ENCODE results near the gene LEFTY1. TPM values are rescaled to one million over a fixed set of nuclear protein-coding genes. Genes with fewer than 3 reads are reported as not detected.

LEFTY1 gene
- total RNA-seq, 1 donor from 2014 or later: 0.52 TPM

GRCh38 chr1:225873281-225873850 lies 15.6 kb downstream of the LEFTY1 start:
- no peaks in the 10 kb centered on the region for H3K9me3 ChIP-seq (ENCODE audit: control insufficient read depth in 3 of 3, low read length in 3 of 3)
- no peak overlapping the region for H3K9ac ChIP-seq (ENCODE audit: low read depth in 1 of 3, low read length in 3 of 3)
- no peak overlapping the region for H3K4me3 ChIP-seq (ENCODE audit: low read length in 3 of 3)
- peaks cover 38 to 51% (median 45%) of the 10 kb centered on the region in 3 donors for H3K36me3 ChIP-seq (ENCODE audit: control insufficient read depth in 3 of 3, insufficient read depth in 3 of 3, low read length in 3 of 3)
- no peaks in the 10 kb centered on the region for H3K27me3 ChIP-seq (ENCODE audit: control insufficient read depth in 3 of 3, insufficient read depth in 3 of 3, low read length in 3 of 3)
- peaks cover 13 to 16% (median 15%) of the 10 kb centered on the region in 3 donors for H3K4me1 ChIP-seq (ENCODE audit: control insufficient read depth in 3 of 3, insufficient read depth in 3 of 3, low read length in 3 of 3)
- no peak overlapping the region for H3K27ac ChIP-seq (ENCODE audit: low read depth, low read length)

- Histone ChIP-seq H3K27ac (ENCODE audit: low read depth, low read length) (no peak overlapping the region), H3K4me3 (ENCODE audit: low read length in 3 of 3) (no peak overlapping the region), H3K9ac (ENCODE audit: low read depth in 1 of 3, low read length in 3 of 3) (no peak overlapping the region), H3K4me1 (ENCODE audit: control insufficient read depth in 3 of 3, insufficient read depth in 3 of 3, low read length in 3 of 3) (peaks cover 0 to 3% (median 3%) of the 10 kb centered on the region in 3 donors), H3K36me3 (ENCODE audit: control insufficient read depth in 3 of 3, insufficient read depth in 3 of 3, low read length in 3 of 3) (peaks cover 43 to 61% (median 58%) of the 10 kb centered on the region in 3 donors), H3K27me3 (ENCODE audit: control insufficient read depth in 3 of 3, insufficient read depth in 3 of 3, low read length in 3 of 3) (no peaks in the 10 kb centered on the region), H3K9me3 (ENCODE audit: control insufficient read depth in 3 of 3, low read length in 3 of 3) (no peaks in the 10 kb centered on the region)
Measured at GRCh38 chr1:225872075-225872430, 16.9 kb downstream of the LEFTY1 start.

- H3K4me3 ChIP-seq (ENCODE audit: low read length in 3 of 3): no peak overlapping the region
- no peaks in the 10 kb centered on the region for H3K9me3 ChIP-seq (ENCODE audit: control insufficient read depth in 3 of 3, low read length in 3 of 3)
- no peaks in the 10 kb centered on the region for H3K27me3 ChIP-seq (ENCODE audit: control insufficient read depth in 3 of 3, insufficient read depth in 3 of 3, low read length in 3 of 3)
- H3K27ac ChIP-seq (ENCODE audit: low read depth, low read length): no peak overlapping the region
- H3K9ac ChIP-seq (ENCODE audit: low read depth in 1 of 3, low read length in 3 of 3): no peak overlapping the region
- peaks cover 44 to 64% (median 61%) of the 10 kb centered on the region in 3 donors for H3K36me3 ChIP-seq (ENCODE audit: control insufficient read depth in 3 of 3, insufficient read depth in 3 of 3, low read length in 3 of 3)
- H3K4me1 ChIP-seq (ENCODE audit: control insufficient read depth in 3 of 3, insufficient read depth in 3 of 3, low read length in 3 of 3): no peaks in the 10 kb centered on the region
Measured at GRCh38 chr1:225871359-225872074, 17.4 kb downstream of the LEFTY1 start.

GRCh38 chr1:225870911-225871310 lies 18.0 kb downstream of the LEFTY1 start:
- no peaks in the 10 kb centered on the region for H3K4me1 ChIP-seq (ENCODE audit: control insufficient read depth in 3 of 3, insufficient read depth in 3 of 3, low read length in 3 of 3)
- no peaks in the 10 kb centered on the region for H3K9me3 ChIP-seq (ENCODE audit: control insufficient read depth in 3 of 3, low read length in 3 of 3)
- no peak overlapping the region for H3K4me3 ChIP-seq (ENCODE audit: low read length in 3 of 3)
- H3K36me3 ChIP-seq (ENCODE audit: control insufficient read depth in 3 of 3, insufficient read depth in 3 of 3, low read length in 3 of 3): peaks cover 50 to 70% (median 60%) of the 10 kb centered on the region in 3 donors
- no peak overlapping the region for H3K27ac ChIP-seq (ENCODE audit: low read depth, low read length)
- no peaks in the 10 kb centered on the region for H3K27me3 ChIP-seq (ENCODE audit: control insufficient read depth in 3 of 3, insufficient read depth in 3 of 3, low read length in 3 of 3)
- H3K9ac ChIP-seq (ENCODE audit: low read depth in 1 of 3, low read length in 3 of 3): no peak overlapping the region

- Histone ChIP-seq H3K27ac (ENCODE audit: low read depth, low read length) (no peak overlapping the region), H3K36me3 (ENCODE audit: control insufficient read depth in 3 of 3, insufficient read depth in 3 of 3, low read length in 3 of 3) (peaks cover 50 to 71% (median 64%) of the 10 kb centered on the region in 3 donors), H3K9me3 (ENCODE audit: control insufficient read depth in 3 of 3, low read length in 3 of 3) (no peaks in the 10 kb centered on the region), H3K9ac (ENCODE audit: low read depth in 1 of 3, low read length in 3 of 3) (no peak overlapping the region), H3K27me3 (ENCODE audit: control insufficient read depth in 3 of 3, insufficient read depth in 3 of 3, low read length in 3 of 3) (no peaks in the 10 kb centered on the region), H3K4me1 (ENCODE audit: control insufficient read depth in 3 of 3, insufficient read depth in 3 of 3, low read length in 3 of 3) (no peaks in the 10 kb centered on the region), H3K4me3 (ENCODE audit: low read length in 3 of 3) (no peak overlapping the region)
Measured at GRCh38 chr1:225868631-225869330, 20.2 kb downstream of the LEFTY1 start.

- Histone ChIP-seq H3K4me3 (ENCODE audit: low read length in 3 of 3) (no peak overlapping the region), H3K4me1 (ENCODE audit: control insufficient read depth in 3 of 3, insufficient read depth in 3 of 3, low read length in 3 of 3) (no peaks in the 10 kb centered on the region), H3K9me3 (ENCODE audit: control insufficient read depth in 3 of 3, low read length in 3 of 3) (no peaks in the 10 kb centered on the region), H3K9ac (ENCODE audit: low read depth in 1 of 3, low read length in 3 of 3) (no peak overlapping the region), H3K27me3 (ENCODE audit: control insufficient read depth in 3 of 3, insufficient read depth in 3 of 3, low read length in 3 of 3) (no peaks in the 10 kb centered on the region), H3K27ac (ENCODE audit: low read depth, low read length) (no peak overlapping the region), H3K36me3 (ENCODE audit: control insufficient read depth in 3 of 3, insufficient read depth in 3 of 3, low read length in 3 of 3) (peaks cover 52 to 68% (median 63%) of the 10 kb centered on the region in 3 donors)
Measured at GRCh38 chr1:225866981-225867380, 22.0 kb downstream of the LEFTY1 start.

GRCh38 chr1:225866061-225866837 lies 22.7 kb downstream of the LEFTY1 start:
- H3K4me1 ChIP-seq (ENCODE audit: control insufficient read depth in 3 of 3, insufficient read depth in 3 of 3, low read length in 3 of 3): no peaks in the 10 kb centered on the region
- no peak overlapping the region for H3K4me3 ChIP-seq (ENCODE audit: low read length in 3 of 3)
- H3K9me3 ChIP-seq (ENCODE audit: control insufficient read depth in 3 of 3, low read length in 3 of 3): no peaks in the 10 kb centered on the region
- H3K27me3 ChIP-seq (ENCODE audit: control insufficient read depth in 3 of 3, insufficient read depth in 3 of 3, low read length in 3 of 3): no peaks in the 10 kb centered on the region
- H3K27ac ChIP-seq (ENCODE audit: low read depth, low read length): no peak overlapping the region
- no peak overlapping the region for H3K9ac ChIP-seq (ENCODE audit: low read depth in 1 of 3, low read length in 3 of 3)
- H3K36me3 ChIP-seq (ENCODE audit: control insufficient read depth in 3 of 3, insufficient read depth in 3 of 3, low read length in 3 of 3): peaks cover 58 to 68% (median 65%) of the 10 kb centered on the region in 3 donors

GRCh38 chr1:225865514-225865913 lies 23.4 kb downstream of the LEFTY1 start:
- H3K9me3 ChIP-seq (ENCODE audit: control insufficient read depth in 3 of 3, low read length in 3 of 3): no peaks in the 10 kb centered on the region
- H3K9ac ChIP-seq (ENCODE audit: low read depth in 1 of 3, low read length in 3 of 3): no peak overlapping the region
- H3K36me3 ChIP-seq (ENCODE audit: control insufficient read depth in 3 of 3, insufficient read depth in 3 of 3, low read length in 3 of 3): peaks cover 58 to 70% (median 65%) of the 10 kb centered on the region in 3 donors
- no peaks in the 10 kb centered on the region for H3K27me3 ChIP-seq (ENCODE audit: control insufficient read depth in 3 of 3, insufficient read depth in 3 of 3, low read length in 3 of 3)
- no peak overlapping the region for H3K4me3 ChIP-seq (ENCODE audit: low read length in 3 of 3)
- H3K4me1 ChIP-seq (ENCODE audit: control insufficient read depth in 3 of 3, insufficient read depth in 3 of 3, low read length in 3 of 3): no peaks in the 10 kb centered on the region
- H3K27ac ChIP-seq (ENCODE audit: low read depth, low read length): no peak overlapping the region

GRCh38 chr1:225863167-225863566 lies 25.8 kb downstream of the LEFTY1 start:
- Histone ChIP-seq H3K4me1 (ENCODE audit: control insufficient read depth in 3 of 3, insufficient read depth in 3 of 3, low read length in 3 of 3) (no peaks in the 10 kb centered on the region), H3K9ac (ENCODE audit: low read depth in 1 of 3, low read length in 3 of 3) (no peak overlapping the region), H3K4me3 (ENCODE audit: low read length in 3 of 3) (no peak overlapping the region), H3K27ac (ENCODE audit: low read depth, low read length) (no peak overlapping the region), H3K9me3 (ENCODE audit: control insufficient read depth in 3 of 3, low read length in 3 of 3) (no peaks in the 10 kb centered on the region), H3K27me3 (ENCODE audit: control insufficient read depth in 3 of 3, insufficient read depth in 3 of 3, low read length in 3 of 3) (no peaks in the 10 kb centered on the region), H3K36me3 (ENCODE audit: control insufficient read depth in 3 of 3, insufficient read depth in 3 of 3, low read length in 3 of 3) (peaks cover 57 to 75% (median 74%) of the 10 kb centered on the region in 3 donors)
